ES-I3 (cell line): Measurements from ENCODE around the gene TRAPPC6A.

Source experiments
- H3K36me3 ChIP-seq: 2 replicates; pipeline ENCODE4 v1.6.1; 2013; ENCODE audit warnings: mild to moderate bottlenecking, low read length, control low read depth, moderate library complexity; ENCODE audit not compliant: insufficient read depth
- H3K4me1 ChIP-seq: 2 replicates; pipeline ENCODE4 v1.6.1; 2013; ENCODE audit warnings: mild to moderate bottlenecking, control low read depth, low read length; ENCODE audit not compliant: insufficient read depth
- H3K9ac ChIP-seq: 2 replicates; pipeline ENCODE4 v1.6.1; 2013; ENCODE audit warnings: low read depth, mild to moderate bottlenecking, low read length, moderate library complexity
- H3K9me3 ChIP-seq: 2 replicates; pipeline ENCODE4 v1.6.1; 2013; ENCODE audit warnings: mild to moderate bottlenecking, low read length, moderate library complexity; ENCODE audit not compliant: control insufficient read depth, insufficient read depth

Gene TRAPPC6A

GRCh38 chr19:45115809-45116615, 62.0 kb downstream of the TRAPPC6A start:
- Histone ChIP-seq H3K4me1 (no peaks in the 10 kb centered on the region; the same call in 1 of the 2 replicates), H3K9ac (no peak overlapping the region), H3K36me3 (no peaks in the 10 kb centered on the region), H3K9me3 (no peaks in the 10 kb centered on the region)

DNA sequence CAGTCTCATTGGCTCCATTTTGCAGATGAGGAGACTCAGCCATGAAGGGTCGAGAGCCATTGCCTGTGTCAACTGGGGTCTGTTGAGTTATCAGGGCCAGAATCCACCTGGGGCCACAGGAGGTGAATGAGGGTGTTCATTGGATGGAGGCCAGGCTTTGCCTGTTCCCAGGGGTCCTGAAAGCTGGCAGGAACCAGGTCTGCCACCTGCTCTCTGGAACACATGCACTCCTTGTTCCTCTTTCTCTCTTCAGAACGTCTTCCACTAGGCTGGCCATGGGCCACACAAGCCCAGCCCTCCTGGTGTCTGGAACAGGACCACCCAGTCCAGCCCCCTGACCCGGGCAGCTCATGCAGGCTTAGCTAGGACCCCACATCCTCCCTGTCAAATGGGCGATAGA, 63.9 kb downstream of the TRAPPC6A start:
- no peaks in the 10 kb centered on the region for H3K9me3 ChIP-seq
- no peaks in the 10 kb centered on the region for H3K36me3 ChIP-seq
- H3K9ac ChIP-seq = no peak overlapping the region
- no peaks in the 10 kb centered on the region; the same call in 1 of the 2 replicates for H3K4me1 ChIP-seq

- no peaks in the 10 kb centered on the region for H3K9me3 ChIP-seq
- H3K4me1 ChIP-seq = no peaks in the 10 kb centered on the region; the same call in 1 of the 2 replicates
- no peak overlapping the region for H3K9ac ChIP-seq
- H3K36me3 ChIP-seq = no peaks in the 10 kb centered on the region
These were observed 64.4 kb downstream of the TRAPPC6A start for GRCh38 chr19:45113628-45114027.
